Keratinocyte (primary cell): Measurements from ENCODE around the gene MSI2.

ENCODE experiments used
- CTCF ChIP-seq, 3 experiments: IDR thresholded peaks in 1 of 3; conservative IDR thresholded peaks in 1 of 3; optimal IDR thresholded peaks in 1 of 3; 2 replicates in 2 of 3; 3 replicates in 1 of 3; pipeline versions ENCODE3 to v1.5.1; 2011; ENCODE audit warnings: low read length in 3 of 3, mild to moderate bottlenecking in 3 of 3, moderate library complexity in 2 of 3, control low read depth in 1 of 3, inconsistent platforms in 1 of 3; ENCODE audit not compliant: insufficient read depth in 2 of 3; ENCODE audit errors: extremely low read depth in 1 of 3
- EZH2 ChIP-seq: IDR thresholded peaks from one replicate; pipeline ENCODE4 v1.6.1; 2012; ENCODE audit warnings: inconsistent platforms, mild to moderate bottlenecking, low read length, moderate library complexity

GRCh38 chr17:57366558-57367351 lies 110.4 kb downstream of the MSI2 start:
- TF ChIP-seq CTCF (optimal IDR thresholded peaks at IDR 0.05 in 1 of 3, IDR thresholded peaks at IDR 0.05 in 1 of 3, conservative IDR thresholded peaks at IDR 0.05 in 1 of 3; ENCODE audit: extremely low read depth in 1 of 3, insufficient read depth in 2 of 3, low read length in 3 of 3) = no peak
- TF ChIP-seq EZH2 = no peak
